HG03280 (cell line): ENCODE data around the gene SPRR2G.
"Not testable (repeated sequence)": the region's sequence is repeated elsewhere in the genome, so short reads cannot be mapped to it uniquely, and the experiment has no call there.

Source experiments
- ATAC-seq: cut with Tn5 transposase; IDR thresholded peaks from one replicate; pipeline ENCODE4 v1.9.1; 2021; ENCODE audit warnings: mild to moderate bottlenecking, moderate library complexity; ENCODE audit not compliant: unreplicated experiment

Gene SPRR2G

DNA sequence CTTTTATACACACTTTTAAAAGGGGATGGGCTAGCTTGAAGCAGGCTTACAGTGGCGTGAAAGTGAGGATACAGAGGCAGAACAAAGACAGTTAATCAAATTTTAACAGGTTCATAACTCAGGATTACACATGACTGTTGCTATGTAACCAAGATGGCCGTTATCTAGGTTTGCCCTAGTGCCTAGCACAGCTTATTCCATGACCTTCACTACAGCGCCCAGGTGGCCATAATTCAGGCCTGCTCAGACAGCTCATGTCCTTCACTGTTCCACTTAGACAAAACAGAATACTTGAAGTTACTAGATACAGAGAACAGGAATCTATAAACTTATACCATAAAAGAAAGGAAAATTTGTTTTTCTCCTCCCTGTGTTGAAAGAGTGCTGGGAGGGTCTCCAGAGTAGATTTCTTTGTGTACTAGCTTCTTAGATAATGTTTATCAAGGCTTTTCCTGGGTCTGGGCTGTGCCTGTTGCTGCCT lies 31.2 kb downstream of the SPRR2G start:
- ATAC-seq, result no peak

- ATAC-seq, result not testable (repeated sequence)
Measured at GRCh38 chr1:153115264-153115663, 35.4 kb downstream of the SPRR2G start.

- no peak for ATAC-seq
Measured at GRCh38 chr1:153113416-153113815, 37.3 kb downstream of the SPRR2G start, which contains the start of gene SPRR2F. Gene SPRR2F, minus strand, starts transcription at chr1:153113516. Its CDS starts 783 bp downstream, at chr1:153112733.

- ATAC-seq, result not testable (repeated sequence)
Measured at GRCh38 chr1:153112454-153112853, 38.2 kb downstream of the SPRR2G start.

DNA sequence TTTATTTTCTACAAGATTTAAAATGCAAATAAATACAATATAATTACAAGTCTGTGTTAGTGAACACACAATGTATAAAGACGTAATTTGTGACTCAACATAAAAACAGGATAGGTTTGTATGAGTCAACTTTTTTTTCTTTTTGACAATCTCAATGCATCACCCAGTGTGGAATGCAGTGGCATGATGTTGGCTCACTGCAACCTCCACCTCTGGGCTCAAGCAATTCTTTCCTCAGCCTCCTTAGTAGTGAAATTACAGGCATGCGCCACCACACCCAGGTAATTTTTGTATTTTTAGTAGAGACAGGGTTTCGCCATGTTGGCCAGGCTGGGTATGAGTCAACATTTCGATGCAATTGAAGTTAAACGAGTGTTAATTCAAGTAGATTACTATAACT lies 50.4 kb downstream of the SPRR2G start:
- no peak for ATAC-seq
